Measurements from ENCODE around the gene PRDM1.

- no peak for TF ChIP-seq ZNF274 (IDR thresholded peaks at IDR 0.05; ENCODE audit: low read depth, low read length)
- no peak for TF ChIP-seq YY1 (IDR thresholded peaks at IDR 0.05; ENCODE audit: insufficient read depth, insufficient read length)
Measured at GRCh38 chr6:106134906-106135634, 48.9 kb downstream of the PRDM1 start.

Data from NT2/D1 (cell line).